ENCODE results near the gene SLC24A3.
"Not testable (repeated sequence)": the region's sequence is repeated elsewhere in the genome, so short reads cannot be mapped to it uniquely, and the experiment has no call there.

Gene SLC24A3

DNA sequence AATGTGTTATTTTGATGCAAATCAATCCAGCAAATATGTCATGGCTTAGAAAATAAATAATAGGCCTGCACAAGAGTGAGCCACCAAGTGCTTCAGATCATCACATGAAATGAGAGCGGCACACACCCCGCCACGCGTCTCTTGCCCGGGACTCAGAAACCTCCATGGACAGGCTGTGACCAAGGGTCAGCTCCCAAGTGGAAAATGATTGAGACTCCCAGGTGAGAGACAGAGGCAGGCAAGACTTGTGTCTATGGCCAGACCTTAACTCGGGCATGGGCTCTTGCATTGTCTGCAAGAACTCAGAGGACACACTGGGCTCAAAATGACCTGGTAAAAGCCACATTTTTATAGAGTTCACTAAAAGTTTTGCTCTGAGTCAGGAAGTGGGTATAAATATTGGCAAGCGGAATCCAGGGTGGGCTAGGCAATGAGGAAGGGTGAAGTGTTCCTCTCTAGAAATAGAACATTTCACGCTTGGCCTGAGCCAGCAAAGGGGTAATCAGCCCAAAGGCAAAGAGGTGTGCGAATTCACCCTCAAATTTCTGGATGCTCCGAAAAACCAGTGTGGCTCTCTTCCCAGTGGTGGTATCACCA, 514.9 kb downstream of the SLC24A3 start:
- no peak for DNase-seq (ENCODE audit: extremely low read depth in 1 of 2, low read depth in 1 of 2)

DNA sequence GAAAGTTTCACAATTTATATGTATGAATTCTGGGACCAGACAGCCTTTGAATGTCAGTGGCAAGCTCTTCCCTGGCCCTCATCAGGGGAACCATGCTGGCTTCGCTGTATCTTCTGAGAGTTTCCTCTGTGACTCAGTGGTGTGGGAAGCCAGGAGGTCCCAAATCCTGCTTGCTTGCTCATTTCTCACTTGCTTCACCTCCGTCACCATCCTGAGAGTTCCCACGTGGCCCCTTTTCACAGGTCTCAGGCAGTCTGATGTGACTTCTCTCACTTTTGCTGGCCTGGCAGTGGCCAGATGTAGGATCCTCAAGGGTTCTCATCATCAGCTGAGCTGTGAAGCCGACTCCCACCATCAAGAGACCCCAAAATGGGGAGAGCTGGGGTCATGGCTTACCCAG, 517.2 kb downstream of the SLC24A3 start:
- DNase-seq (ENCODE audit: extremely low read depth in 1 of 2, low read depth in 1 of 2): no peak

DNA sequence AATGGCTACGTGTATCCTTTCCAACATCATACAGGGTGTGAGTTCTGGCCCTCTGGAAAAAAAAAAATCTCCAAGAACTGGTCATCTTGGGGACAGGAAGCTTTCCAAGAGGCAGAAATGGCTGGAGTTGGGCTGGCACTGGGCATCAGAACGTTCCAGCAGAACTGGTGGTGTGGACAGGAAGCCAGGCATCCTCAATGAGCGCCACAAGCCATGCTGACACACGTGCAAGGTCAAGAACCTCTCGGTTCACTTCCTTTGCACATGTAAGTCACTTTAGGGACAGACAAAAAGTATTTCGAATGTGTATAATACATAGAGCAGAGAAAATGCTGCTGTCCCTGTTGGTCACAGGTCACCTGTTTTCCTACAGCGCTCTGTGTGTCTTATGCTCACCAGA, 518.3 kb downstream of the SLC24A3 start:
- no peak for DNase-seq (ENCODE audit: extremely low read depth in 1 of 2, low read depth in 1 of 2)

DNA sequence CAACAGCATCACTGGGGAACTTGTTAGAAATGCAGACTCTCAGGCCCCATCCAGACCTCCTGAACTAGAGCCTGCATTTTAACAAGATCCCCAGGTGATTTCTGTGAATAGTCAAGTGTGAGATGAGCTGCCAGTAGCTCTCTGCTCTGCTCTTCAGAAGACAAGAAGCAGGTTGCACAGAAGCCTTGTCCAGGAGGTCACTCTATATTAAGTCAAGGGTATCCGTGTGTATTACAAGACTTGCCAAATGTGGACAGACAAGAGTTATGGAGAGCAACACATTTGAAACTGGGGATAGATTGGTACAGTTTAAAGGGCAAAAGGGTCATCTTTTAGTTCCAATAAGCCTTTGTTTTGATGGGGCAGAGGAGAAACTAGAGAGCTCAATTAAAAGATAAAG, 522.4 kb downstream of the SLC24A3 start:
- no peak for DNase-seq (ENCODE audit: extremely low read depth in 1 of 2, low read depth in 1 of 2)

DNA sequence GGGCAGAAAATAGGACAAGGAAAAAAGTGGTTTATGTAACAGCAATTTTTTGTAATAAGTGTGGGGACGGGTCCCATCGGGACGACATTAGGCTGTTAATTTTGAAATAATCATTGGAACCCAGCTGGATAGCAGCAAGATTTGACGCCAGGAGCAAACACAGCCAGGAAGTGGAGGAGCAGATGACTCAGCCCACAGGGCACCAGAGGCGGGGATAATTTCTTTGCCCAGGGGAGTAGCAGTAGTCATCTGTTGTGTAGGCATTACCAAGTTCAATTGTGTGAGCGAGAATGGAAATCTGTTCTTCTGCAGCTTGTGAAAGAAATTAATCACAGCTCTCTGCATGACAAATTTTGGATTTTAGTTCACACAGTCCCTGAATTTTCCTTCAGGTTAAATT, 523.0 kb downstream of the SLC24A3 start:
- DNase-seq (ENCODE audit: extremely low read depth in 1 of 2, low read depth in 1 of 2): no peak

DNA sequence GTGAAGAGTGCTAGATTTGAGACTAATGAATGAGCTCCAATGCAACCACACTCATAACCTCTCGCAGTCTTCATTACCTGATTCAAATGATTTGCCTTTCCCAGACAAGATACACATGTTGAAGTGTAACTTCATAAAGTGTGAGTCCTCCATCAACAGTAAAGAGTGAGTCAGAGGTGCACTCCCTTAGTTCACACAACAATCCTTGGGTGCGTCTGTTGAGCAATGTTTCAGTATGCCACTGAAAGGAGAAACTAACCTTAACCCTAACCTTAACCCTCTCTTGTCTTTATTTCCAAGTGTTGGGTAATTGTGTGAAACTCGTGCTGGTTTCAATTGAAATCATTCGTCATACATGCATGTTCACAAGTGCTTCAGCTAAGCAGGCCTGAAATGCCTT, 524.6 kb downstream of the SLC24A3 start:
- DNase-seq (ENCODE audit: extremely low read depth in 1 of 2, low read depth in 1 of 2): no peak

DNA sequence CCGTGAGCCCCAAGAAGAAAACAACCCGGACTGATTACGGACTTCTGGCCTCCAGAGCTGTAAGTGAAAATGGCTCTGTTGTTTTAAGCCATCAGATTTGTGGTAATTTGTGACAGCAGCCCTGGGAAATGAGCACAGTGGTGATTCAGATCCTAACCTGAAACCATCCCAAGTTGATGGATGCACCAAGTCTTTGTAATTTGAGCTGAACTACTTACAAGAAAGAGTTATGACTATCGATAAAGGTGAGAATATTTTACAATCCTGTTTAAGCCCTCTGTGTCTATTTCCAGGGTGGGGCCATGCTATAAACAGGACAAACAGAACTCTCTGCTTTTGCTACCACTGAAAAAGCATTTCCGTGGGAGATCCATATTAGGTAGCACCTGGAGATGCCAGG, 526.5 kb downstream of the SLC24A3 start:
- no peak for DNase-seq (ENCODE audit: extremely low read depth in 1 of 2, low read depth in 1 of 2)

DNA sequence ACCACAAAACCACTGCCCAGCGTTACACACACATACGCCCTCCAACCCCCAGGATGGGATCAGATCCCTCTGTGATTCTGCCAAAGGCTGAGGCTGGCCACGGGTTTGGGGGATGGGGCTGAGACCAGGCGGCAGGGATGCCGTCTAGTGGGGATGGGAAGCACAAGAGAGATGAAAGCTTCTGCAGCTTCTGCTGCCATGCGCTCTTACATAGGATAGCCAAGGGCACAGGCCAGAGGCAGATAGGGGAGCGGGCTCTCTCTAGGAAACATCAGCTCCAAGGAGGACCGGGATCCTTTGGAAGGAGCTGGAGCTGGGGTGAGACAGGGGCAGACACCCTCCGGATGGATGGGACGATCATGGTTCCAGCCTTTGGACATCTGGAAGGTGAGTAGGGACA, 526.9 kb downstream of the SLC24A3 start:
- no peak for DNase-seq (ENCODE audit: extremely low read depth in 1 of 2, low read depth in 1 of 2)

DNA sequence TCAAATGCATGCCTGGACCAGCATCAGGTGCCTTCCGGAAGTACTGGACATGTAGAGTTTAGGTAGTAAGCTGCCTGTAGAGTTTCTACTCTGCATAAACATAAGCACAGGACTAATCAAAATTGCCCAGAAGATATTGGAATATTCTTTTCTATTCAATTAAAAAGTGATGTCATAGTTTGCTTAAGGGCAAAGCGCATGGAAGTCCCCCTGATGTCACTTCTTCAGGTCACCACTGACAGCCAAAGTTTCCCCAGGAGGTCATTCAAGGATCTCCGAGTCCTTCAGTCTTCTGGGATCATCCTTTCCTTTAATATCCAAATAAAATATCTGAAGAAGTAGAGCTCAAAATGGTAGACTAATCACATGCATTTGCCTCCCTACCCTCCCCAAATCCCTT, 528.1 kb downstream of the SLC24A3 start:
- no peak for DNase-seq (ENCODE audit: extremely low read depth in 1 of 2, low read depth in 1 of 2)

DNA sequence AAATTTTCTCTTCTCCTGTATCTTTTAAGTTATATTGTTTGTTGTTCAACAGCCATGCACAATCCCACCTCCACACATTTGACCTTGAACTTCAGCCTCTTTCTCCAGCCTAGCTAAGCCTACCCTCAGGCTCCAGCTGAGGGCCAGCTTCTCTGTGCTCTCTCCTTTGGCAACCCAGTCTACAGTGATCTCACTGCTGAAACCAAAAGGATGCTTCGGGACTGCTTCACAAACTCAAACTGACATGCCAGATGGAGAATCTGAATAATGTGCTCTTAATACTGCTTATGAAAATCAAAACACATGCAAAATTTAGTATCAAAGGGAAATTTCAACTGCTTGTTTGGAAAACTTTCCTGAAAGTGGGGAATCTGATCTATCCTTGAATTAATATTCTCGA, 529.5 kb downstream of the SLC24A3 start:
- DNase-seq (ENCODE audit: extremely low read depth in 1 of 2, low read depth in 1 of 2): no peak

DNA sequence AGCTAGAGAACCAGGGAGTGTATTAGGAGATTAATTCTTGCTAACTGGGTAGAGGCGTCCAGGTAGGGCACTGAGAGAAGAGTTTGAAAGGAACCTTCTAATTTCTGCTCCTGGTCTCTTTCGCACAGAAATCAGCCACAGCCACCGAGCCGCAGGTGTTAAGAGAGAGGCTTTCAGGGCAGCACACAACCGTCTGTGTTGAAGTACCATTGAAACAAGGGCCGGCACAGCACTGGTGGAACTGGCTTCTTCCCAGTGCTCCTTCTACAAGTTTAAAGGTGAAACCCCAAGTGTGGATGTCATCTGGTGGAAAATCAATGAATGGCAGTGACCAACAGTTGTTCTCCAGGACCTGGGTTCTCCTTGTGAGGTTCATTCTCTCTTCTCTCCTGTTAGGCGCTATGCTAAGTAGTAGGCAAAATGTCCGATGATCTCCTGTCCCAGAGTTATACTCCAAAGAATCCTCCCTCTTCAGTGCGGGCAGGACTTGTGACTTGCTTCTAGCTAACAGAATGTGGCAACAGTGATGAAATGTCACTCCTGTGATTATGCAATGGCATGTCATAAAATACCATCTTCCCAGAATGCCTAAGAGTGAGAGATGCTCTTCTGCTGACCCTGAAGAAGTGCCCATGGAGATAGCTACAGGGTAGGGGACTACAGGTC, 530.7 kb downstream of the SLC24A3 start:
- DNase-seq (ENCODE audit: extremely low read depth in 1 of 2, low read depth in 1 of 2): no peak

DNA sequence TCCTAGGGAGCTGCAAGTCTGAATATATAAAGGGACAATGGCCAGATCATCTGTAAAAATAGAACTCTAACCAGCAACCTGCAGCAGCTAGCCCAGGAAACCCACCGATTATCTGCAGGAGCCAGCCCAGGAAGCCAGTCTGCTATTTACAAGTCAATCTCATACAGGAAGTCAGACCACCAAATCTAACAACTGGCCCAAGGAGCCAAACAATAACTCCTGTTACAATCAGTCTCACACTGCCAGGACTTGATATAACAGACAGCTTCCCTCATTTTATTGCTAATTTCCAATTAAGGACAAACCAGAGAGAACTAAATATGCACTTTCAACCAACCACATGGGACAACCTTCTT, 531.2 kb downstream of the SLC24A3 start:
- no peak for DNase-seq (ENCODE audit: extremely low read depth in 1 of 2, low read depth in 1 of 2)

DNA sequence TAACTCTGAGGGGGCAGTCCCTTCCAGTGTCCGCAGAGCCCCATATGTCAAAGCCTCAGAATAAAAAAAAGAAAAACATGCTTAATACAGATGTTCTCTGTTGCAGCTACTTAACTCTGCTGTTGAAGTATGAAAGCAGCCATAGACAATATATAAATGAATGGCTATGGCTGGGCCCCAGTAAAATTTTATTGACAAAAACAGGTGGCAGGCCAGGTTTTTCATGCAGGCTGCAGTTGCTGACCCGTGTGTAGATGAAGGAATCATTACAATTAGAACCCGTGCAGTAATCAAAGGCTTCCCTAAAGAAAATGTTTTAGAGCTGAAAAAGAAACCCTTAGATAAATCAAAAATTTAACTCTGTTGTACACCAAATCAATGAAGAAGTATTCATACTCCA, 532.7 kb downstream of the SLC24A3 start:
- DNase-seq (ENCODE audit: extremely low read depth in 1 of 2, low read depth in 1 of 2): no peak

DNA sequence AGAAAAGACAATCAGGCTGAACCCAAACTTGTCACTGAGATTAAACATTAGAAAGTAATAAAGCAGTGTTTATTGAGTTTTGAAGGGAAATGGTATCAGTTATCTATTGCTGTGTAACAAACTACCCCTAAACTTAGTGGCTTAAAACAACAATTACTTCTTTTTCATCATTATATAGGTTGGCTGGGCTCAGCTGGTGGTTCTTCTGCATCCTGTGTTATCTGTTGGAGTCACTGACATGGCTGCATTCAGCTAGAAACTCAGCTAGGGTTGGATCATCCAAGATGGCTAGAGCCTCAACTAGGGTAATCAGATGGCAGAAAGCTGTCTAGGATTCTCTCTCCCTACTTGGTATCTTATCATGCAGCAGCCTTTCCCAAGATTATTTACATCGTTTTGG, 533.1 kb downstream of the SLC24A3 start:
- no peak for DNase-seq (ENCODE audit: extremely low read depth in 1 of 2, low read depth in 1 of 2)

DNA sequence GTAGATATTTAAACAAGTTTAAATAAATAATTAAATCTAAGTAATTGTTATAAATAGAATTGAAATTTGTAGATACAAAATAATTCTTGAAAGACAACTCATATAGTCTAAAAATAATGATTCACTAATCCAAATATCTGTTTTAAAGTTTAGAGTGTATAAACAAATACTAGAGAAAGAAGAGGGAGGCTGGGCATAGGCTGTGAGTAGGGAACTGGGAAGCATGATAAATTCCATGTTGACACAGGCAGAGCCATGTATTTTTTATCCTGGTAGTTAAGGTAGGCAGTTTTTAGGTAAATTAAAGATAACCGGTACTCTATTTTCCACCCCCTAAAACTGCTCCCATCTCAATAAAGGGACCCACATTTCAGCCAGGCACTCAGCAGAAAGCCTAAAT, 534.0 kb downstream of the SLC24A3 start:
- DNase-seq (ENCODE audit: extremely low read depth in 1 of 2, low read depth in 1 of 2): no peak

DNA sequence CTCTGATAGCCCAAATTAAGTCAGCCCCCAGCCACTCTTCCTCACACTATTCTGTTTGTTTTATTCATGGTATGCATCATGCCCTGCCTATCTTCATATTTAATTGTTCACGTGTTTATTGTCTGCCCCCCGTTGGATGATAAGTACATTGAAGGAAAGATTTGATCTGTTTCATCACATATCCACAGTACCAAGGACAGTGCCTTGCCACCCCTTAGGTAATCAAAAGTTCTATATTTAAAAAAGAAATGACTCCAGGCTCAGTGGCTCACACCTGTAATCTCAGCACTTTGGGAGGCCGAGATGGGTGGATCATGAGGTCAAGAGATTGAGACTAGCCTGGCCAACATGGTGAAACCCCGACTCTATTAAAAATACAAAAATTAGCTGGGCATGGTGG, 535.5 kb downstream of the SLC24A3 start:
- DNase-seq (ENCODE audit: extremely low read depth in 1 of 2, low read depth in 1 of 2): no peak

DNA sequence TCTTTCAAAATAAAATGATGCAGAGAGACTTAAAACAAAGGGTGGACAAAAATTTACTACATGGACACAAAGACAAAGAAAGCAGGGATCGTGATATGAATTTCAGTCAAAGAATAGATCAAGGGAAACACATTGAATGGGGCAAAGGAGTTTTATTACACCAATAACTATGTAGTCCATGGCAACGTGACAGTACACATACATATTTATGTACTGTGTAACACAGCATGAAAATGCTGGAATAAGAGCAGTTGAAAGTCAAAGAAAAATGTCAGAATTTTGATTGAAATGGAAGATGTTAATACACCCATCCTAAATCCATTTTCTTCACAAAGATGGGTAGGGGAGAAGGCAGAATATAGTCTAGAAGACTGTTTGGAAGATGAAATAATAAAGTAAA, 536.2 kb downstream of the SLC24A3 start:
- DNase-seq (ENCODE audit: extremely low read depth in 1 of 2, low read depth in 1 of 2): no peak

DNA sequence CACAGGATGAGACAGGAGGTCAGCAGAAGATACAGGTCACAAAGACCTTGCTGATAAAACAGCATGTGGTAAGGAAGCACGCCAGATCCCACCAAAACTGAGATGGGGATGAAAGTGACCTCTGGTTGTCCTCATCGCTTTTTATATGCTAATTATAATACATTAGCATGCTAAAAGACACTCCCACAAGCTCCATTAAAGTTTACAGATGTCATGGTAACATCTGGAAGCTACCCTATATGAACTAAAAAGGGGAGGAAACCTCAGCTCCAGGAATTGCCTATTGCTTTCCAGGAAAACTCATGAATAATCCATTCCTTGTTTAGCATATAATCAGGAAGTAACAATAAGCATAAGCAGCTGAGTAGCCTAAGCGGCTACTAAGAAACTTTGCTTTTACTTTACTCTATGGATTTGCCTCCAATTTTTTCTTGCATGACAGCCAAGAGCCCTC, 537.2 kb downstream of the SLC24A3 start:
- no peak for DNase-seq (ENCODE audit: extremely low read depth in 1 of 2, low read depth in 1 of 2)

DNA sequence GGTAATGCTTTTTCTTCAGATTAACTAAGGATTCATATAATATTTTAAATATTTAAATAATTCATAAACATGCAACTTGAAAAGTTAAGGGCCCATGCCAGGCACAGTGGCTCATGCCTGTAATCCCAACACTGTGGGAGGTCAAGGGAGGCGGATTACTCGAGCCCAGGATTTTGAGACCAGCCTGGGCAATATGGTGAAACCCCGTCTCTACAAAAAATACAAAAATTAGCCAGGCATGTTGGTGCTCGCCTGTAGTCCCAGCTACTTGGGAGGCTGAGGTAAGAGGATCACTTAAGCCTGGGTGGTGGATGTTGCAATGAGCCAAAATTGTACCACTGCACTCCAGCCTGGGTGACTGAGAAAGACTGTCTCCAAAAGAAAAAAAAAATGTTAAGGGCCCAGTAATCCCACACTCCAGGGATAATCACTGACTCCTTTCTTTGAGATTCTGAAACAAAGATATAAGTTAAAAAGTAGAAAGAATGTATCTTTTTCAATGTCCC, 537.7 kb downstream of the SLC24A3 start:
- DNase-seq (ENCODE audit: extremely low read depth in 1 of 2, low read depth in 1 of 2): no peak

DNA sequence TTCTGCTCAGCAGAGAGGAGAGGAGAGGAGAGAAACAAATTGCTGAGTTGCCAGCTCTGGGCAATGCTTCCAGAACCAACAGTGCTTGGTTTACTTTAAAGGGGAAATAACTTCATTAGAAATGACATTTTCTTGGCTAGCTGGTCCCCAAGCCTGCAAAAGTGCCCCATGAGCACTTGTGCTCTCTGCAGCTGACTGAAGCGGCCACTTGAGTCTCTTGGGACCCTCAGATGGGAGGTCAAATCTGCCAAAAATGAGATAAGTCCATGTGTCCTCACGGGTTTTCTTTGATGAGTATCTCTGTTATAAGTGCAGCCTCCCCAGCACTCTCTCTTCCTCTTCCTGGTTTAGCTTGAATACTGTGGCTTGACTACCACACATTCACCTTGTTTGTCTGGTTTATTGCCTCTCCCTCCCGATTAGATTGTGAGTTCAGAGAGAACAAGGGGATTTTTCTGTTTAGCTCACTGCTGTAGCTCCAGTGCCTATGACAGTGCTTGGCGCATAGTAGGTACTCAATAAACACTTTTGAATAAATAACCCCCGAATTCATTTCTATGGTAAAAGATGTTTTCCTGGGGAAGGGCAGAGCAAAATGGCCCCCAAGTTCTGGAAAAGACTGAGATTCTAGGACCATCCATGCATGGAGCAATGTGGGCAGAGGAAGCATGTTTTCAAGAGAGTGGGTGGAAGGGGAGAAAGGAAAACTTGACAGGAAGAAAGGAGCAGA, 538.6 kb downstream of the SLC24A3 start:
- no peak for DNase-seq (ENCODE audit: extremely low read depth in 1 of 2, low read depth in 1 of 2)

DNA sequence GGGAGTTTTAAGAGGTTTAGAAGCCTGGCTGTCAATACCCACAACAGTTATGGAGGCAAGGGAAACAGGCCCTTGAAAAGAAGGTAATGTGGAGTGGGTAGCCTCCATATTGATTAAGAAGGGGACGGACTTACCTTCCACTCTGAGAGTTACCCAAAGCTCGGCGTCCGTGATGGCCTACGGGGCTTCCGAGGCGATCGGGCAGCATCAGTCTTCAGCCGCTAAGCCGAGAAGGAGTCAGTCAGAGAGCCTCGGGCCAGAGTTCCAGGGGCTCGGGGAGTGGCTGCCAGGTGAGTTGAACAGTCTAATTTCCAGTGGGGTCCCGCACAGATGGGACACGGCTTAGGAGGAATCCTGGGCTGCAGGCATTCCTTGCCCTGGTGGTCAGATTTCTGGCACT, 541.8 kb downstream of the SLC24A3 start:
- not testable (repeated sequence) for DNase-seq (ENCODE audit: extremely low read depth in 1 of 2, low read depth in 1 of 2)
